ENCODE data around the gene ELK3. TPM values are rescaled to one million over a fixed set of nuclear protein-coding genes. Genes with fewer than 3 reads are reported as not detected.
A peak's percentile ranks its signal among the peaks of the same experiment; 100 is the strongest.

ELK3 gene
- total and polyA plus RNA-seq, 4 experiments from 2014 or later: 20.8 to 56.5 (median 56.4) TPM

- Histone ChIP-seq H3K27me3 (ENCODE audit: insufficient read depth, low read length) (no peaks in the 10 kb centered on the region), H3K36me3 (ENCODE audit: insufficient read depth, low read length) (no peaks in the 10 kb centered on the region), H3K27ac (ENCODE audit: low read depth, low read length) (no peak overlapping the region), H3K9me3 (ENCODE audit: control insufficient read depth in 1 of 2, low read length in 2 of 2) (no peaks in the 10 kb centered on the region), H3K4me1 (ENCODE audit: insufficient read depth, low read length) (no peaks in the 10 kb centered on the region), H3K4me3 (ENCODE audit: low read length in 2 of 2) (no peak overlapping the region)
- H3K27me3 Mint-ChIP-seq: no peaks in the 10 kb centered on the region
- H3K4me3 Mint-ChIP-seq: no peak overlapping the region
- peaks cover 0 to 1% (median 0%) of the 10 kb centered on the region in 4 donors for H3K4me1 Mint-ChIP-seq
- DNase-seq: no peak
- CTCF ChIA-PET (ENCODE audit: partially characterized antibody): no interaction called here
- H3K27ac Mint-ChIP-seq: no peak overlapping the region
- POLR2A ChIA-PET (ENCODE audit: partially characterized antibody): no interaction called here
- H3K36me3 Mint-ChIP-seq: no peaks in the 10 kb centered on the region
- intact Hi-C loops (cut with micrococcal nuclease): no loop called here
- no peaks in the 10 kb centered on the region for H3K9me3 Mint-ChIP-seq
Measured at GRCh38 chr12:96156211-96156610, 38.0 kb upstream of the ELK3 start.

GRCh38 chr12:96157427-96157826, 36.7 kb upstream of the ELK3 start:
- Histone ChIP-seq H3K9me3 (ENCODE audit: control insufficient read depth in 1 of 2, low read length in 2 of 2) (no peaks in the 10 kb centered on the region), H3K4me3 (ENCODE audit: low read length in 2 of 2) (no peak overlapping the region), H3K4me1 (ENCODE audit: insufficient read depth, low read length) (no peaks in the 10 kb centered on the region), H3K27me3 (ENCODE audit: insufficient read depth, low read length) (no peaks in the 10 kb centered on the region), H3K27ac (ENCODE audit: low read depth, low read length) (no peak overlapping the region), H3K36me3 (ENCODE audit: insufficient read depth, low read length) (no peaks in the 10 kb centered on the region)
- H3K4me1 Mint-ChIP-seq: peaks cover 0 to 1% (median 0%) of the 10 kb centered on the region in 4 donors
- H3K27me3 Mint-ChIP-seq: no peaks in the 10 kb centered on the region
- no peak overlapping the region for H3K27ac Mint-ChIP-seq
- no peak overlapping the region for H3K4me3 Mint-ChIP-seq
- CTCF ChIA-PET (ENCODE audit: partially characterized antibody): interaction anchor here (0.9 kb wide), 1 partner anchor 58 kb away, joined by 4 read pairs; no protein-coding TSS in a partner anchor
- intact Hi-C loops (cut with micrococcal nuclease): no loop called here
- no peak for DNase-seq
- POLR2A ChIA-PET (ENCODE audit: partially characterized antibody): no interaction called here
- no peaks in the 10 kb centered on the region for H3K36me3 Mint-ChIP-seq
- H3K9me3 Mint-ChIP-seq: no peaks in the 10 kb centered on the region

GRCh38 chr12:96164951-96165811, 29.0 kb upstream of the ELK3 start:
- no peak for DNase-seq
- no peak overlapping the region for H3K4me3 Mint-ChIP-seq
- H3K27me3 Mint-ChIP-seq: no peaks in the 10 kb centered on the region
- intact Hi-C loops (cut with micrococcal nuclease): no loop called here
- peaks cover 0 to 4% (median 0%) of the 10 kb centered on the region in 4 donors for H3K4me1 Mint-ChIP-seq
- no peak overlapping the region for H3K27ac Mint-ChIP-seq
- Histone ChIP-seq H3K27ac (ENCODE audit: low read depth, low read length) (no peak overlapping the region), H3K9me3 (ENCODE audit: control insufficient read depth in 1 of 2, low read length in 2 of 2) (no peaks in the 10 kb centered on the region), H3K4me1 (ENCODE audit: insufficient read depth, low read length) (no peaks in the 10 kb centered on the region), H3K36me3 (ENCODE audit: insufficient read depth, low read length) (no peaks in the 10 kb centered on the region), H3K27me3 (ENCODE audit: insufficient read depth, low read length) (no peaks in the 10 kb centered on the region), H3K4me3 (ENCODE audit: low read length in 2 of 2) (no peak overlapping the region)
- no peaks in the 10 kb centered on the region for H3K9me3 Mint-ChIP-seq
- no peaks in the 10 kb centered on the region for H3K36me3 Mint-ChIP-seq
- ChIA-PET POLR2A (ENCODE audit: partially characterized antibody) (no interaction called here), CTCF (ENCODE audit: partially characterized antibody) (interaction anchor here (1.7 kb wide), 1 partner anchor 50 kb away, joined by 9 read pairs; no protein-coding TSS in a partner anchor)

- no peaks in the 10 kb centered on the region for H3K36me3 ChIP-seq (ENCODE audit: insufficient read depth, low read length)
- no peaks in the 10 kb centered on the region for H3K9me3 ChIP-seq (ENCODE audit: control insufficient read depth in 1 of 2, low read length in 2 of 2)
- Mint-ChIP-seq H3K9me3 (no peaks in the 10 kb centered on the region), H3K27ac (no peak overlapping the region), H3K4me3 (no peak overlapping the region), H3K27me3 (peaks cover 0 to 3% of the 10 kb centered on the region in 2 donors), H3K4me1 (peaks cover 0 to 4% (median 0%) of the 10 kb centered on the region in 4 donors), H3K36me3 (no peaks in the 10 kb centered on the region)
- intact Hi-C loops (cut with micrococcal nuclease): no loop called here
- H3K4me1 ChIP-seq (ENCODE audit: insufficient read depth, low read length): no peaks in the 10 kb centered on the region
- CTCF ChIA-PET (ENCODE audit: partially characterized antibody): interaction anchor here (1.2 to 1.7 kb wide), 2 partner anchors 9 to 49 kb away, joined by 3 to 9 read pairs; no protein-coding TSS in a partner anchor
- no peak overlapping the region for H3K27ac ChIP-seq (ENCODE audit: low read depth, low read length)
- POLR2A ChIA-PET (ENCODE audit: partially characterized antibody): no interaction called here
- no peak overlapping the region for H3K4me3 ChIP-seq (ENCODE audit: low read length in 2 of 2)
- no peak for DNase-seq
- H3K27me3 ChIP-seq (ENCODE audit: insufficient read depth, low read length): no peaks in the 10 kb centered on the region
Measured at GRCh38 chr12:96166765-96167164, 27.4 kb upstream of the ELK3 start.

GRCh38 chr12:96167492-96167891, 26.7 kb upstream of the ELK3 start:
- intact Hi-C loops (cut with micrococcal nuclease): no loop called here
- Histone ChIP-seq H3K36me3 (ENCODE audit: insufficient read depth, low read length) (no peaks in the 10 kb centered on the region), H3K4me1 (ENCODE audit: insufficient read depth, low read length) (no peaks in the 10 kb centered on the region), H3K27me3 (ENCODE audit: insufficient read depth, low read length) (no peaks in the 10 kb centered on the region), H3K9me3 (ENCODE audit: control insufficient read depth in 1 of 2, low read length in 2 of 2) (no peaks in the 10 kb centered on the region), H3K27ac (ENCODE audit: low read depth, low read length) (no peak overlapping the region), H3K4me3 (ENCODE audit: low read length in 2 of 2) (no peak overlapping the region)
- H3K27me3 Mint-ChIP-seq: peaks cover 0 to 6% of the 10 kb centered on the region in 2 donors
- peaks cover 0 to 4% (median 0%) of the 10 kb centered on the region in 4 donors for H3K4me1 Mint-ChIP-seq
- ChIA-PET POLR2A (ENCODE audit: partially characterized antibody) (no interaction called here), CTCF (ENCODE audit: partially characterized antibody) (no interaction called here)
- H3K36me3 Mint-ChIP-seq: no peaks in the 10 kb centered on the region
- DNase-seq: no peak
- no peaks in the 10 kb centered on the region for H3K9me3 Mint-ChIP-seq
- peak overlapping the region in 1 of 7 donors; percentile 33 for H3K27ac Mint-ChIP-seq
- H3K4me3 Mint-ChIP-seq: no peak overlapping the region

- Mint-ChIP-seq H3K9me3 (no peaks in the 10 kb centered on the region), H3K4me1 (no peaks in the 10 kb centered on the region), H3K36me3 (no peaks in the 10 kb centered on the region), H3K27ac (no peak overlapping the region), H3K4me3 (no peak overlapping the region), H3K27me3 (peaks cover 0 to 12% of the 10 kb centered on the region in 2 donors)
- Histone ChIP-seq H3K4me1 (ENCODE audit: insufficient read depth, low read length) (no peaks in the 10 kb centered on the region), H3K27ac (ENCODE audit: low read depth, low read length) (no peak overlapping the region), H3K27me3 (ENCODE audit: insufficient read depth, low read length) (no peaks in the 10 kb centered on the region), H3K36me3 (ENCODE audit: insufficient read depth, low read length) (no peaks in the 10 kb centered on the region), H3K4me3 (ENCODE audit: low read length in 2 of 2) (no peak overlapping the region), H3K9me3 (ENCODE audit: control insufficient read depth in 1 of 2, low read length in 2 of 2) (no peaks in the 10 kb centered on the region)
- DNase-seq: no peak
- intact Hi-C loops (cut with micrococcal nuclease): no loop called here
- POLR2A ChIA-PET (ENCODE audit: partially characterized antibody): no interaction called here
- CTCF ChIA-PET (ENCODE audit: partially characterized antibody): interaction anchor here (1.2 kb wide), 1 partner anchor 45 kb away, joined by 3 read pairs; no protein-coding TSS in a partner anchor
Measured at GRCh38 chr12:96170328-96170727, 23.8 kb upstream of the ELK3 start.

GRCh38 chr12:96170762-96171161, 23.4 kb upstream of the ELK3 start:
- Mint-ChIP-seq H3K4me3 (no peak overlapping the region), H3K27ac (no peak overlapping the region), H3K27me3 (peaks cover 0 to 12% of the 10 kb centered on the region in 2 donors), H3K4me1 (no peaks in the 10 kb centered on the region), H3K36me3 (no peaks in the 10 kb centered on the region), H3K9me3 (peaks cover 0 to 3% (median 0%) of the 10 kb centered on the region in 8 donors)
- H3K27ac ChIP-seq (ENCODE audit: low read depth, low read length): no peak overlapping the region
- ChIA-PET POLR2A (ENCODE audit: partially characterized antibody) (no interaction called here), CTCF (ENCODE audit: partially characterized antibody) (no interaction called here)
- no peak overlapping the region for H3K4me3 ChIP-seq (ENCODE audit: low read length in 2 of 2)
- H3K4me1 ChIP-seq (ENCODE audit: insufficient read depth, low read length): no peaks in the 10 kb centered on the region
- H3K27me3 ChIP-seq (ENCODE audit: insufficient read depth, low read length): no peaks in the 10 kb centered on the region
- H3K9me3 ChIP-seq (ENCODE audit: control insufficient read depth in 1 of 2, low read length in 2 of 2): no peaks in the 10 kb centered on the region
- H3K36me3 ChIP-seq (ENCODE audit: insufficient read depth, low read length): no peaks in the 10 kb centered on the region
- intact Hi-C loops (cut with micrococcal nuclease): no loop called here
- no peak for DNase-seq
